ENCODE measurements around the gene SSBP3. TPM values are rescaled to one million over a fixed set of nuclear protein-coding genes. Genes with fewer than 3 reads are reported as not detected.

The SSBP3 gene
- total RNA-seq, 1 experiment from 2014 or later: 71.2 TPM

GRCh38 chr1:54413732-54414131, 7.5 kb upstream of the SSBP3 start:
- in situ Hi-C loops (cut with HindIII; ENCODE audit: low sequenced_read_pairs): no loop called here
- no peak for DNase-seq (ENCODE audit: low spot score)

- in situ Hi-C loops (cut with HindIII; ENCODE audit: low sequenced_read_pairs): no loop called here
- DNase-seq (ENCODE audit: low spot score): no peak
Observed at GRCh38 chr1:54413295-54413694, 7.1 kb upstream of the SSBP3 start.

GRCh38 chr1:54410359-54410758, 4.2 kb upstream of the SSBP3 start:
- no peak for DNase-seq (ENCODE audit: low spot score)
- in situ Hi-C loops (cut with HindIII; ENCODE audit: low sequenced_read_pairs): no loop called here

- DNase-seq (ENCODE audit: low spot score): no peak
- in situ Hi-C loops (cut with HindIII; ENCODE audit: low sequenced_read_pairs): loop anchor here (10.0 kb wide), 1 partner anchor 75 kb away; no protein-coding TSS in a partner anchor
Observed at GRCh38 chr1:54409156-54410142, 3.3 kb upstream of the SSBP3 start.

GRCh38 chr1:54408147-54409066, 2.2 kb upstream of the SSBP3 start:
- in situ Hi-C loops (cut with HindIII; ENCODE audit: low sequenced_read_pairs): loop anchor here (10.0 kb wide), 1 partner anchor 76 kb away; no protein-coding TSS in a partner anchor
- no peak for DNase-seq (ENCODE audit: low spot score)

- peak; percentile 97 for DNase-seq (ENCODE audit: low spot score)
- in situ Hi-C loops (cut with HindIII; ENCODE audit: low sequenced_read_pairs): loop anchor here (10.0 kb wide), 1 partner anchor 77 kb away; no protein-coding TSS in a partner anchor
Observed at GRCh38 chr1:54407404-54408146, 1.4 kb upstream of the SSBP3 start.

DNA sequence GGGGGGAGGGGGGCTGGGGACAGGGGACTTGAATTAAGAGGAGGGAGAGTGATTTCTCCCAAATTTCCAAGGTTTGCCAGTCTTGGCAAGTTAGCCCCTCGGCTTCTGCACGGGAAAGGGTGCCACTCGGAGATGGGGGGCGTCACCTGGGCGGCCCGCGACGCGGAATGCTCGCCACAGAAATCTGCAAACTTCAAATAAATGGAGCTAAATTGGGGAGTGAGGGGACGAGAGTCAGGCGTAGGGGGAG, 885 bp upstream of the SSBP3 start:
- in situ Hi-C loops (cut with HindIII; ENCODE audit: low sequenced_read_pairs): loop anchor here (10.0 kb wide), 1 partner anchor 78 kb away; no protein-coding TSS in a partner anchor
- no peak for DNase-seq (ENCODE audit: low spot score)

GRCh38 chr1:54405898-54406293, 298 bp downstream of the SSBP3 start:
- no peak for DNase-seq (ENCODE audit: low spot score)
- in situ Hi-C loops (cut with HindIII; ENCODE audit: low sequenced_read_pairs): loop anchor here (10.0 kb wide), 1 partner anchor 79 kb away; no protein-coding TSS in a partner anchor

- DNase-seq (ENCODE audit: low spot score): peak; percentile 60
- in situ Hi-C loops (cut with HindIII; ENCODE audit: low sequenced_read_pairs): loop anchor here (10.0 kb wide), 1 partner anchor 80 kb away; no protein-coding TSS in a partner anchor
Observed at GRCh38 chr1:54404939-54405897, 976 bp downstream of the SSBP3 start.

- no peak for DNase-seq (ENCODE audit: low spot score)
- in situ Hi-C loops (cut with HindIII; ENCODE audit: low sequenced_read_pairs): loop anchor here (10.0 kb wide), 1 partner anchor 81 kb away; no protein-coding TSS in a partner anchor
Observed at GRCh38 chr1:54404263-54404662, 1.9 kb downstream of the SSBP3 start.

DNA sequence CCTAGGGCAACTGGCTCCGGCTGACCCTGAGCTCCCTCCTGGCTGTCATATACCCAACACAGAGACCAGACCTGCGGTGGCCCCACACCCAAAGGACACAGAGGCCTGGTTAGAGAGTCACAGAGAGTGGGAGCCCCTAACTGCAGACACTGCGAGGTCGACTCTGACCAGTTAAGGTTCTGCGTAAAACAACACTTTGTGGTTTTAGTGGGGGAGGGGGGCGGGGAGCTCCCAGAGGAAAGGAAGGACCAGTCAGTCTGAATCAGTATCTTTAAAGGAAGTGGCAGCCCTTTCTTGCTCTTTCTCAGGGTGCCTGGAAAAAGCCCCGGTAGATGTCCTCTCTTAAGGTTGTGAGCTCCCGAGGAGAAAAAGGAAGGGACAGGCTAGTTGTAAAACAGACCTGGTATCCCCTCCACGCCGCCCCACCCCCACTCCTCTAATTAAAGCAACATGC, 2.4 kb downstream of the SSBP3 start:
- DNase-seq (ENCODE audit: low spot score): no peak
- in situ Hi-C loops (cut with HindIII; ENCODE audit: low sequenced_read_pairs): loop anchor here (10.0 kb wide), 1 partner anchor 81 kb away; no protein-coding TSS in a partner anchor

DNA sequence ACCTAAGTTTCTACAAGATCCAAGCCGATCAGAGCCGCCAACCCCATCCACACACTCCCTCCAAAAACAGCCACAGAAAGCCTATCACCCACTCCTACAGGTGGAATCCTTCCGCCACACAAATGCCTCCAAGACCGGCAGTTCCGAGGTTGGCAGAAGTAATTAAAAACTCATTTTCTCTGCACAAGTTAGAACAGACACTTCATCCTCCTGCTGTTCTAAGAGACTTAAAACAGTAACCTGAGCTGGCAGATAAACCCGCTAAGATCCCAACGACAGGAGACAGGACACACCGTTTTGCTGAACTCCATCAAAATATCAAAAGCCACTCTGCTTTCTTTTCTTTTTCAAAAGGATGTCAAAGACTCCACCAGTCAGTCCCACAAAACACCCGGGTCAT, 2.8 kb downstream of the SSBP3 start:
- DNase-seq (ENCODE audit: low spot score): no peak
- in situ Hi-C loops (cut with HindIII; ENCODE audit: low sequenced_read_pairs): loop anchor here (10.0 kb wide), 1 partner anchor 81 kb away; no protein-coding TSS in a partner anchor

DNA sequence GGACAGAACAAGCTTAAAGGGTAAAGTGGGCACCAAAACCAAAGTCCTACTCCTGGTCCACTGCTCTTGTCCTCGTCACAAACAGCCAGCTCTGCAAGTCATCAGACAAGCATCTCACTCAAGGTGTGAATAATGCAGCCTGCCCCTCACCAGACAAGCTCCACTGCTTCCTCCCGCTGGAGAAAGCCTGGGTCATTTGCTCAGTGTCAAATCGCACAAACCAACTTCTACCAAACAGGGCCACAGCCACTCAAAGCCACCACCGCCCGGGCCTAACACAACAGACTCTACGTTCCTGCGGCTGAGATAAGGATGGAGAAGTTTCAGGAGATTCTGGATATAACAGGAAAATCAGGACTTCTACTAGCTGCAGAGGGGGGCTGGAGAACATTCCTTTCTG, 3.3 kb downstream of the SSBP3 start:
- in situ Hi-C loops (cut with HindIII; ENCODE audit: low sequenced_read_pairs): loop anchor here (10.0 kb wide), 1 partner anchor 82 kb away; no protein-coding TSS in a partner anchor
- DNase-seq (ENCODE audit: low spot score): no peak

- in situ Hi-C loops (cut with HindIII; ENCODE audit: low sequenced_read_pairs): loop anchor here (10.0 kb wide), 1 partner anchor 83 kb away; no protein-coding TSS in a partner anchor
- DNase-seq (ENCODE audit: low spot score): no peak
Observed at GRCh38 chr1:54401799-54402198, 4.4 kb downstream of the SSBP3 start.

DNA sequence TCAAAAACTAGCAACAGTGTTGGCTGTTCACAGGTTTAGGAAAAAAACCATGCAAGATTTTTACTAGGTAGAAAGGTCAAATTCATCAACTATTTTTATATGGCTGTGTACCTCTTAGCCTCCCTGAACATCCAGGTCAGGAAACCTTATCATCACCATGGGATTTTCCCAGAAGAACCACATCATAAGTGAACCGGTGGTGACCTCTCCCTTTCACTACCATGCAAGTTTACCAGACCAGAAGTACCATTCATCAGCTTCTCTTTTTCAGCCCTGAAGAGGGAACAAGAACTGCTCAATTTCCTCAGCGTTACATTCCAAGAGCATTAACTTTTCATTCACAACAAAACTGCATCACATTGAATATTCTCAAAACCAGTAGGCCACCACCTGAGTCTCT, 5.9 kb downstream of the SSBP3 start:
- DNase-seq (ENCODE audit: low spot score): no peak
- in situ Hi-C loops (cut with HindIII; ENCODE audit: low sequenced_read_pairs): loop anchor here (10.0 kb wide), 1 partner anchor 84 kb away; no protein-coding TSS in a partner anchor

DNA sequence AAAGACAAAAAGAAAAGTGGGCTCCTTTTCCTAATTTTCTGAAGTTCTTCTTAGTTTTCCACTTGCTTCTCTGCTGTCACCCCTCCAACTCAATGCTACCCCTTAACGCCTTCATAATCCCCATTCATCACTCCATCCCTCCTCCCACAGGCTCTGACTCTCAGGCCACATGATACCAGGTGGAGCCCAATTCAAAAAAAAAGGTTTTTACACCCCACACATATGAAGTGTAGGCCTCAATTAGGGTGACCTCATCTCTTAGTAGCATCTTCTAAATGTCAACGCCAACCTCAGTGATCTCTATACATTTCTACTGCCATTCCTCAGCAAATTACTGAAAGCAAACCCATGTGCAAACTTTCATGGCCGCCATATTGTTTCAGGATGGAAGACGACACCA, 6.4 kb downstream of the SSBP3 start:
- in situ Hi-C loops (cut with HindIII; ENCODE audit: low sequenced_read_pairs): loop anchor here (10.0 kb wide), 1 partner anchor 85 kb away; no protein-coding TSS in a partner anchor

DNA sequence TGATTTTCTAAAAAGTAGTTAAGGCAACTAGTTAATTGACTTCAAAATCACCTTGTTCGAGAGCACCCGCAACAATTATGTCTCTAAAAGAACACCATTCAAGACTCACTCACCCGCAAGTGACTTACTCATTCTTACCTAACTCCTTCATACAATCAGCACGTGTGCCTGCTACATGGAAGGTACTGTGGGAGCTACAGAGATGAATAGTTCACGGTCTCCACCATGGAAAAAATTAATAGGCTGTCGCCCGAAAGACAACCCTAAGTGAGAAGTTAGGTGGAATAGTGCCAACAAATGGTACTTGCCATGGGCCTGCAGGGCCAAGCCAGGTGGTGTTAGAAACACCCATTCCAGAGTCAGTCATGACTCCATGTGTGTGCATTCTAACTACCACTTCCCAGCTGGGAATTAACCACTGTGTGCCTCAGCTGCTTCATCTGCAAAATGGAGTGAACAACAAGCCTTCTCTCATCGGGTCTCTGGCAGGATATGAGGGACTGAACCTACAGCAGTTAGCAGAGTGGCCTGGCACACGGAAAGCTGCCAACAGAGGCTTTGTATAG, 7.1 kb downstream of the SSBP3 start:
- DNase-seq (ENCODE audit: low spot score): no peak
- in situ Hi-C loops (cut with HindIII; ENCODE audit: low sequenced_read_pairs): no loop called here

More for the DNA sequence above, 6.4 kb downstream of the SSBP3 start:
- DNase-seq (ENCODE audit: low spot score): no peak

Data from G401 (cell line).